SKM-1 (cell line): ENCODE data around the gene SNAP25.

Experiments used
- DNase-seq: peaks from one replicate; lab custom pipeline; 2025; ENCODE audit not compliant: unreplicated experiment; lab: John Stamatoyannopoulos, UW

Gene SNAP25

DNA sequence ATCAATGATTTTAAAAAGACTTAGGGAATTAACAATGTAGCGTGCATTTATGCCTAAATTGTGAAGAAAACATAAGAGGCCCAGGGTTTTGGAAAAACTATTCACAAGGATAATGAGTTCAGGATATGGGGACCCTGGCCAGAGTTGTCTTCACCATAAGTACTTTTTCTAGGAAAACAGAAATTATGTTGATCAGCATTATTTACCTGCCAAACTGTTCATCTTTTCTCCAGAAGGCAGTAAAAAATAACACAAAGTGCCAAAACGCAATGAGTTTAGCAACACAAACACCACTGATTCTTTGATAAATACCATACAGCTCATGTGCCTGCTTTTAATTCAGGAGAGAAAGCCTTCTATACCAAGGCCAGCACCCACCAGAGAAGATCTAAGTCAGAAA is 43.1 kb downstream of the SNAP25 start:
- no peak for DNase-seq

DNA sequence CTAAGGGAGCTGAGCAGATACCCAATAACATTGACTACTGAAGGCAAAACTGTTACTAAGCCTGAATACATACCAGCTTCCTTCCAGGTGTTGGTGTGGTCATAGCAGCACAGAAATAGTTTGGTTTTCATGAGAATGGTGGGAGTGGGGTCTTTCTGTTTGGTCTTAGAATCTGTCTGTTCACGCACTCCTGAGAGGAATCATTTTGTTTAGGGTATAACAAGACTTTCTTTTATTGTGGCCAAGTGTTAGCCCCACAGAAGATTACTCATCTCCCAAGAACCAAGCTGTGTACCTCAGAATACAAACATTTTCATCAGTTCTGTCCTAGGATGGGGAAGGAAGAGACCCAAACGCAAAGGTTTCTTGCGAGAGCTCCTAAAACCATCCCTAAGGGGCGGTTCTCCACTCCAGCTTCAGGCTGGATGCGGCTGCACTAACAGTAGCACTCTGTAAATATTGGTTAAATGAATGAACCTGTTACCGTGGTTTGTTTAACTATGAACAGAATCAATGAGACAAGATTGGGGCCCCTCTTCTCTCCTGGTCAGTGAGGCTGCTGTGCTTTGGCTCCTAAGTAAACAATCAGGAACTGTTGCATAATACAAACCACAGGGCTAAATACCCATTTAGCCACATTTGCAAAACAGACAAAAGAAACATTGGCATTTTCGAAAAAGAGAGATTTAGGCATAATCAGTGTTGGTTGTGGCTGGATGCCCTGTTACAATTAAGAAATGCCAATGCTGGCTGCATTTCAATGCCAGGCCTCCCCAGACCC is 44.9 kb downstream of the SNAP25 start:
- no peak for DNase-seq

DNA sequence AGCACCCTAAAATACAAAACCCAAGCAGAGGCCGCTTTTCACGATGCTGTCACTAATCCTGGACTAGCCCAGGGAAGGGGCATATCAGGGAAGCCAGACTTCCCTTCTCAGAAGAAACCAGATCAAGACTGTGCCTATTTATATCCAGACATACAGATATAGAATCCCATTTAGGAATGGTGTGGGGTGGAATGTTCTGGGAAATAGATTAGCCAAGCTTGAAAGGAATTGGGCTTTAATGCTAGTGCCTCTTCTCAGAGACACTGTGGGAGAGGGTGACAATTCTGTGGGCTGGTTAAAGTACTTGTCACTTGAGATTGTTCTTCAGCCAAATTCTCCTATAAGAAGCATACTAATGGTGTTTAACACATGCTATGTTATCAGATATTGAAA is 45.5 kb downstream of the SNAP25 start:
- DNase-seq: no peak

DNA sequence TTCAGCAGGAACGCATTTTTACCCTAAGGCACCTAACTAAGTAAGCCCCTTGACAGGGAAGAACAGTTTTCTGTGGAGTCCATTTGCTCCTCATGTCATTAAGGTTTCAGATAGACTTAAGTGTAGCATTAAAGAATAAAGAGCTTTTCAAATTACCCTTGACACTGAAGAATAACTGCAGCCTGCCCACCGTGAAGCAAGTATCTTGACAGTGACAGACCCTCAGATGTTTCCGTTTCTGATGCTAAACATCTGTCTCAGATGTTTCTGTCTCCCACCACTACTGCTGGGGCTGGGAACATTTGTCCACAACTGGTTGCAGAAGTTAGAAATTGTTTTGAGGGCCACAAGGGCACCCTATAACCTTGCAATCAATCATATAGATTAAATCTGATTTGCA is 50.0 kb downstream of the SNAP25 start:
- DNase-seq: no peak

DNA sequence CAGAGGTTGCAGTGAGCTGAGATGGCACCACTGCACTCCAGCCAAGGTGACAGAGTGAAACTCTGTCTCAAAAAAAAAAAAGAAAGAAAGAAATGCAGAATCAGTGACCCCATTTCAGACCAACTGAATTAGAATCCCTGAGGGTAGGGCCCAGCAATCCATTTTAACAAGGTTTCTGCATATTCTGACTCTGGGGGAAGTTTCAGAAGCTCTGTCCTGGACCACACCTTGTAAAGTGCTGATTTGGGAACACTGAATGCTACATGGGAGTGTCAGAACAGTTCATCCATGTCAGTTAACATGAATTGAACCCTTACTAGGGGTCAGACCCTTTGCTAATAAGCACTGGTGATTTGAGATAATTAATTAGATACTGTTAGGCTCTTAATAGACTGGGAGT is 52.0 kb downstream of the SNAP25 start:
- DNase-seq: no peak

DNA sequence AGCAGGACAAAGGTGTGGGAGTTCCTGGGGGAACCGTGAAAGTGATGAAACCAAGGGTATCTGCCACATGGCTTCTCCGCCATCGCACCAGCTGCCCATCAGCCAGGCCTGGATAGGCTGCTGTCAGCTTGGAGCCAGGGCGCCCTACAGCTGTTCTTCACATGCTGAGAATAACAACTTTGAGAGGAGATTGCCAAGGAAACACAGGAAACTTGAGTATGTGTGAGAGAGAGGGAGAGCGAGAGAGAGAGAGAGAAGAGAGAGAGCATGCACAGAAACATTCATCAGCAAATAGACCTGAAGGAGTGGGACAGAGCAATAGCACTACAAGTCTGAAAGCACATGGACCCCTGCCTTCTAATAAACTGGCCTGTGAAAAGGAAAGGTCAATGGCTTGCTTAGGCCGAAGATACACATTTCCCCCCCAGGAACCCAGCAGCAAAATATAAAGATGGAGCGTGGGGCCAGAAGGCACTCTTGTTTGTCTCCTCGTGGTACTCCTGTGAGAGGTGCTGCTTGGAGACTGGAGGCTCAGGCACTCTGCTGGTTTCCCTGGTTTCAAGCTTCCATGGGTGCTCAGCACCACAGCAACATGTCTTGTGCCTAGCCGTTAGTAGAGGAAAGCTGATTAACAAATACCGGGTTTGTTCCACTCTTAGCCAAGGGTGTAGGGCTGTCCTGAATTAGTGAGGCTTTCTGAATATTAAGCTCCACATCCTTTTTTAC is 53.0 kb downstream of the SNAP25 start:
- no peak for DNase-seq

DNA sequence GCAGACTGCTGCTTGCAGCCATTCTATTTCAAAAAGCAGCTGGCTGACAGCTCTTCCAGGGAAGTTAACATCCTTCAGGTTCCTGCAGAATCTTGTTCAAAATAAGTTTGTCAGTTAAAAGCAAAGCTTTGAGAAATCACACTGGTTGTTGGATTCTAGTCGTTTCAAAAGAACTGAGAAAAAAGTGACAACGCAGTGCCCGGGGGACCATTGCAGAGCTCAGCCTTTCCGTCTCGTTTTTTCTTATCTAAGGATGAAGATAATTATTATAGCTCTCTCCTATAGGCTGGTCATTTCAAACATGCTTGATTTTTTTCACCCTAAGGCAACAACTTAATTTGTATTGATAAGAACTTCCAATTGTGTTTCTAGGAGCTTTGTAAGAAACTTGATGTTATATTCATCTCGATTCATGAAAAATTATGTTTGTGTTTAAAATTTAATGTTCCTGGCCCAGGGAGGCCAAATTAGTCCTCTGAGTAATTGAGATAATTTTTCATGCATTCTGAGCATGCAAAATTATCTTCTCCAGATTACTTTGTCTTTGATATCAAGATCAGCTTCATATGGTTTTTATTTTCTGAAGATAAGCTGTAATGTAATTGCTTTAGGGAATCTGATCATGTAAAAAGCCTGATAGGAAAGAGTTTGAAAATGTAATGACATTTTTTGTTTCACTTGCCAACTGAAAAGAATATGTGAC is 58.4 kb downstream of the SNAP25 start:
- no peak for DNase-seq

DNA sequence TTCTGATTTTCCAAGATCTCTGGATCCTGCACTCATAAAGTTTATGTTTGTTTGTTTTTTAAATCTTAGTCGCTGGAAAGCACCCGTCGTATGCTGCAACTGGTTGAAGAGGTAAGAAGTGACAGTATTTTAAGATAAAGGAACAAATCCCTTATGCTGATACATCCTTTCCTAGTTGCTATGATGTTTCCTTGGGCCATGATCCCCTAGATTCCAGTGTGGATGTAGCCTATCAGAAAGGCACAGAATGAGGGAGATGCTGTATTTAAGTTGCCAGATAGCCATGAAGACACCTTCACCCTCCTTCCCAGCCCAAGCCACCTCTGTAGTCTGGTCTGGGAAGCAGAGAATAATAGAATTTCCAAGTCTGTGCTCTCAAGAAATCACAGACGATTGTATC is 59.0 kb downstream of the SNAP25 start:
- DNase-seq: no peak

DNA sequence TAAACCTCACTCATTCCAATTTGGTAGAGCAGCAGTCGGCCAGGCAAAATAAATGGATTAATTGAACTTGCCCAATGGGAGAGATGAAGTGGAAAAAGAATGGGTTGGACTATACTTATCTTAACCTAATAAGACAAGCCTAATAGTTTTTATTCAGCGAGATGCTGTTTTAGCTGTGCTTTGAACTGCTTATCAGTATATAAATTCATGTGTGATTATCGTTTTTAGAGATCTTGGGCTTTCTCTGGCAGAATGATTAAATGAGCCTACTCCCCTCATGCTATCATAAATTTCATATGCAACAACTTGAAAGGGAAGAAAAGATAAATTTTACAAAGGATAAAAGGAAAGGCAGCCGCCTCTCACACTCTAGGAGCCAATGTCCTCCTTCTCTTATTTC is 59.8 kb downstream of the SNAP25 start:
- no peak for DNase-seq

DNA sequence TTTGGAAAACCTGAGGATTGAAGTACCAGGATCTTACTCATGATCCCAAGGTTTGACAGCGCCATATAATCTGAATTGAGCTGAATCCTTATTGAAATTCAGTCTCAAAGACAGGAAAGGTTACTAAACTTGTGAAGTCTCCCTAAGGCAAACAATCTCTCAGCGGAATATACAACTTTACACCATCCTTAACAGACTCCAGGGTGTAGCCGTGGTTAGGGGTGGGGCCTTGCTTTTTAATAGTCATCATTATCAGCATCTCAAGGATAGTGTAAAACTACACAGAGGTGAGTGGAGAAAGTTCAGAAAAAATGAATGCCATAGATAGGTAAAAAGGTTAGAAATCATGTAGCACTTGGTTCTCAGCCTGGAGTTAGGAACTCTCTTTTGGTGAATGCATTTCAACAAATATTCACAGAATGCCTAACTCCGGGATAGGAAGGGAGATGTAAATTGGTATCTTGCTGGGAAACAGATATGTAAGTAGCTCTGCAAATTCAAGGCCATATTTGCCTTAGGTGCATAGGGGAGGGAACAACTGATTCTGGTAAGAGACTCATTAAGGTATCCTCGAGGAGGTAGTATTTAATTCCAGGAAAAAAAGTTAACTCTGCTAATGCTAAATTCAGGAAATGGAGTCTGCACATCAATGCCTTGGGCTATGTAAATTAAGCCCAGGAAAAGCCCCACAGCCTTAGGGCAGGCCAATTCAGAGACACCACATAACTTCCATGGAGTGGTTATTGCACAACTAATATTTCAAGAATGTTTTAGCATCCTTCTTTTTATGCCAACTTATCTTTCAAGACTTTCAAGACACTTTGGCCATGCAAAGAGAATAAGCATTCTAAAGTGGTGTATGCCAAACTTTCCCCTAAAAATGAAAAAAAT is 61.6 kb downstream of the SNAP25 start:
- DNase-seq: no peak

DNA sequence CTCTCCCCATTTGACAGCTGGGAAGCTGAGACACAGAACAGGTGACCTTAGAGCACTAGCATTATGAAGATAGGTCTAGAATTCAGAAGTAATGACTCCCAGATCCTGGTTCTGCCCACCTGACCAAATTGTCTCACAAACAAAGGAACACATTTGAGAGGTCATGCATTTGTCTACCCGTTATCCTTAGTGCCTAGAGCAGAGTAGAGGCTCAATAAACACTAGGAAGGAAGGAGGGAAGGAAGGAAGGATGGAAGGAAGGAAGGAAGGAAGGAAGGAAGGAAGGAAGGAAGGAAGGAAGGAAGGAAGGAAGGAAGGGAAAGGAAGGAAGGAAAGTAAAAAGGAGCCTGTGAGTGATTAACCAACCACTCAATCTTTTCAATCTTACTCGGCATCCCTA is 63.3 kb downstream of the SNAP25 start:
- no peak for DNase-seq

DNA sequence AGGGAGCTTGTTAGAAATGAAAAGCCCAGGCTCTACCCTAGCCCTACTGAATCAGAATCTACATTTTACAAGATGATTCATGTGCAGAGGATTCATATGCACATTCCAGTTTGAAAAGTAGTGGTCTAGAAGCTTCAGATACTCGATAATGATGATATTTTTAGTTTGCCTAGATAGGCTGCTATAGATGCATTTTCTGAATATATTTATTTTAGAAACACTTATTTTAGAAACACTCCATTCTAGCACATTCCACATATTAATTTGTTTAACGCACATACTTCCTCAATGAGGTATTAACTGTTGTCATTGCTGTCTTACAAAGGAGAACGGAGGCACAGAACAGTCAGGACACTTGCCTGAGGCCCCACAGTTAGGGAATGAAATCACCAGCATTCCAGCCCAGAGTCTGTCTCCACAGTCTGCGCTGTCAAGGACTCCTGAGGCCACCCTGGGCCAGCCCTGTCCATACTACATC is 64.4 kb downstream of the SNAP25 start:
- no peak for DNase-seq

DNA sequence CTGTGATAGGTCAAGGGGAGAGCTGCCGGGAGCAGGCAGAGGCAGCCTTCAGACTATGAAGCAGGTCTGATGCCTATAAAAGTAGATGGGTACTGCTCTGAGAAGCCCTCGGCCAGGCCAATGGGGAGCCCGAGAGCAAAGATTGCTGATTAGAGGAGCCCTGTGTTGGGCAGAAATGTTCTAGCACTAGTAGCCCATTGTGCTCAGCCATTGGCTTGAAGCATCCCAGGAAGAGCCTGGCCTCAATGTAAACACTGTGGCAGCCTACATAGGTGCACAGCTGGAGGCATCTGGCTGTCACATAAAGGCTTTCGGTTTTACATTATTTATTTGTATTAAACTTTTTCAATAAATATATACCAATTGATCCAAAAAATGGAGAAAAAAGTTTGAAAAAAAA is 67.7 kb downstream of the SNAP25 start:
- no peak for DNase-seq

DNA sequence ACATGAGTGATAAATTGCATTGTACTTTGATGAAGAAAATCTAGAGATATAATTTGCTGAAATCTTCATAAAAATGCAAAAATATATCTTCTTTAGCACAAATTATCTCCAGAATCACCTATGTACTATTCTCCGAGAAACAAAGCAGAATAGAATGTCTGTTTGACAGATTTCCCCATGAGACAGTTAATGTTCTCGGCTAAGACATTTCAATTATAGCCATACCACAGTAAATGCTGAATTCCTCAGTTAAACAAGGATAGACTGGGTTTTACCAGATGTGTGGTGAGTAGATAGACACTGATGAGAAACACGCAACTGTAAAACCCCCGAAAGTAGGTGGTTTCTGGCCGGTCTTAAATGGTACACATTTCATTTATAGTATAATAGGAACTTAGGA is 69.8 kb downstream of the SNAP25 start:
- no peak for DNase-seq

DNA sequence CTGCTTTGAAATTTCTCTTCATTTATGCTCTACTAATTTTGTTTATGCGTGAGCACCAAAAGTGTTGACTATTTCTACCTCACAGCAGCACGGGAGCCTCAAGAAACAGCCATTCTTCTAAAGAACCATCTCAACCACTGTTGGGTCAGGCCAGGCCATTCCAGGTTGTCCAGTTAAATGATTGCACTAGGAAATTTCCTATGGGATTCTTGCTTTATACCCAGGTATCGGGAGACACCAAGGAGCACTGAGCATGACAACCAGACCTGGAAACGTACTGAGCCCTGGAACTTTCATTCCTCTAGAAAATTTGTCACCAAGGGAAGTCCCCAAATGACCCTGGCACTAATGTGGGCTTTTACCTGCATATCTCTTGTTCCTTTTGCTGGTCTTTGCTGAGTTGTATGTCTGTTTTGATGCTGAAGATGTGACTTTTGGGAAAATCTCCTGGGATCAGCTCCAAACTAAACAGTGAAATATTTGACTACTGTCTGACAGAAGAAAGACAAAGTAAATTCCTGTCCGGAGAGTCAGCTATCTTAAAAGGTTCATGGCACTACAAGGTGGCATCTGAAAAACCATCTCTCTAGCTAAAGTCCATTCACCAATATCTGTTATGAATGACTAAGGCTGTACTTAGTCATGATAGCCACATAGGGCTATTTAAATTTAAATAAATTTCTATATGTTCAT is 70.5 kb downstream of the SNAP25 start:
- no peak for DNase-seq

DNA sequence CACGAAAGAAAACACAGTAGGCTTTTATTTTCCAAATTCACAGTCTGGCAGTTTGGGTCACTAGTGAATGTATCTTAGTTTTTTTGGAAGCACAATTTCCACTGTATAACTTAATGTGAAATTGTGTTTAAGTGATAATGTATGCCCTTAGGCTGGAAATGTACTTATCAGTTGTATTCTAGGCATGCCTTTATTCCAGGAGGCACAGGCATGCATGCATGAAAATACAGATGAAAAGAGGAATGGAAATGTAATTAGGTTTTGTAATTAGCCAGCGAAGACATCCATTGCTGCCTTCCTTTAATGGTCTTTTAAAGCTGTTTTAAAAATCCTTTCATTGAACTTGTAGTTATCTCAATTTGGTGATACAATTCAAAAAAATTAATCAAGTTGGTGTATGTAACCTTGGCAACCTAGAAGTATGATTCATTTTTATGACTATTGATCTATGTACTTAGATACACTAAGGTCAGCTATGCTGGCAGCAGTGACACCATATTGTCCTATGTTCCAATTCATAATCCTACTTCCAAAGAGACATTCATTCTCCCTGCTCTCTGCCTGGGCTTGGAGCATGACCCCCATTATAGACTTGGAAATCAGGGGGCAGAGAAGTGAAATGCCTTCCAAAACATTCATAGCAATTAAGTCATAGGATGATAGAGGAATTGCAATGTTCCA is 73.1 kb downstream of the SNAP25 start:
- no peak for DNase-seq

DNA sequence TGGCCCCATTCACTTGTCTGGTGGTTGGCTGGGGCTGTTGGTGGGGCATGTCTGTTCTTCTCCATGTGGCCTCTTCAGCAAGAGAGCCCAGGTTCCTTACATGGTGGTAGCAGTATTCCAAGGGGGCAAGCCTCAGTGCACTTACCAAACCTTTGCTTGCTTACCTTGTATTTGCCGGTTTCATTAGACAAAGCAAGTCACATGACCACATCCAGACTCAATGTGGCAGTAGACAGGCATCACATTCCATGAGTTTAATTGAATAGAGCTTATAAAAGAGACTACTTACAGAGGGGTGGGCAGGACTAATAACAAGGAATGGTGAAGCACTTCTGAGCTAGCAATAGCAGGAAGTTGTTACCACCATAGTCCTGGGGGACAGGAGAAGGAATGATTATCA is 78.6 kb downstream of the SNAP25 start:
- no peak for DNase-seq

DNA sequence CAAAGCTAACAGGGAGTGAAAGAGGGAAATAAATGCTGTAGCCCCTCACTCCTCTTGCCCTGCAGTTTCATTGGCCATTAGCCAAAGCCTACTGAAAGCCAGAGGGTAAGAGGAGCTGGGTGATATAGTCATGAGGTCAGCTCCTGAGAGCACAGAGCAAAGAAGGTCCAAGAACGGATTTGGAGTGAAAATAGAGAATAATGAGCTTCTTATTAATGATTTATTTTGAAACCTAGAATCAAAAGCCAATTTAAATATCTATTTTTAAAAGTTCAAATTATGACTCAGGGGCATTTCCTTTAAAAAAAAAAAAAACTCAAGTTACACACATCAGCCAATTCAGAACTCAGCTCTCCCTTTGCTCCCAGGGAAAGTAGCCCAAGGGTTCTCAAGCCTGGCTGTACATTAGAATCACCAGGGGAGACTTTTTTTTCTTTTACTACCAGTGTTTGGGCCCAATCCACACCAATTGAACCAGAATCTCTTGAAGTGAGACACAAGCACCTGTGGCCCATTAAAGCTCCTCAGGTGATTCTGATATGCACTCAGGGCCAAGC is 79.1 kb downstream of the SNAP25 start:
- no peak for DNase-seq

DNA sequence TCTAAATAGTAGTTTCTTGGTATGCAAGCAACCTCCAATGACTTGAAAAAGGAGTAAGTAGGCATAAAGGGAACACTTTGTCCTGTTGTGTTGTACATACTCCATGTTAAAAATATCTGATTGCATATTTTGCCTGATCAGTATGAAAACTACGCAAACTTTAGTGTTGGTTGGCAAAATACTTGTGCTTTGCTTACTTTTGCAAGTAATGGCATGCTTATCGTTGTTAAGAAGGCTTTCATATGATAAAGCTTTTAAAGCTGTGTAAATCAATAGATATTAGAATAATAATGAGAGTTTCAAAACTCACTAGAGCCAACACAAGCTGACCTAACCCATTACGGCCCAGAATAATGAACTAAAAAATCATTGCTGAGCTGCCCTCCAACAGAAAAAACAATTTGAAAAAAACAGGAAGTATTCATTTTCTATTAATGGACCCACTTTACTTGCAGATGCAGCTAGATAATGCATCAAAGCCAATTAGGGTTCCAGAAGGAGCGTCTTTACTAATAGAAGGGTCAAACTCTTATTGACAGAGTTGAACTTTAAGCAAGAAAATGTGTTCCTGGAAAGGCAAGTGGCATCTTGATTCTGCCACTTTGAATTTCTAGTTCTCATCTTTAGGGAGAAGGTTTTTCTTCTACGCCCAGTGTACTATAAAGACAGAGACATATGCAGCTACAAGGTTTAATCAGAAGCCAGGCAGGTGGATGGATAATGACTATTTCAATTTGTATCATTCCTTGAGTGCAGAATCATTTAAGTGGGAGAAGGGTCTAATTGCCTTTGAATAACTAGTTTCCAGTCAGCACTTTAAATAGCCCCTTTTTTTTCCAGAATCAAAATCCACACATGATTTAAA is 82.2 kb downstream of the SNAP25 start:
- no peak for DNase-seq
